HCT116 (cell line): ENCODE results near the gene HK3.

Experiments
- CBX3 ChIP-seq: IDR thresholded peaks from 2 replicates; pipeline ENCODE4 v1.6.1; 2012; ENCODE audit warnings: low read depth
- CEBPB ChIP-seq: IDR thresholded peaks from 2 replicates; pipeline ENCODE4 v1.6.1; 2012; ENCODE audit warnings: low read depth
- CTCF ChIP-seq, 3 experiments: fragments of 200-600 bp in 1 of 3; sonication (generic) in 1 of 3; IDR thresholded peaks in 2 of 3; conservative IDR thresholded peaks in 1 of 3; 2 replicates each; pipeline ENCODE4 v1.5.1; 2012 to 2017; ENCODE audit warnings: low read depth in 2 of 3, low read length in 2 of 3, antibody characterized with exemption in 1 of 3, borderline replicate concordance in 1 of 3, control low read depth in 1 of 3, mild to moderate bottlenecking in 1 of 3, mixed read lengths in 1 of 3, mixed run types in 1 of 3, moderate library complexity in 1 of 3; ENCODE audit not compliant: insufficient read depth in 1 of 3
- EGR1 ChIP-seq: IDR thresholded peaks from 2 replicates; pipeline ENCODE4 v1.6.1; 2012; ENCODE audit warnings: low read depth
- EZH2 ChIP-seq: fragments of 200-600 bp; sonication (generic); IDR thresholded peaks from 2 replicates; pipeline ENCODE4 v1.6.1; 2017; ENCODE audit warnings: antibody characterized with exemption, mixed run types
- MAX ChIP-seq: IDR thresholded peaks from 2 replicates; pipeline ENCODE4 v1.6.1; 2012
- POLR2A ChIP-seq: IDR thresholded peaks from 2 replicates; pipeline ENCODE4 v1.7.0; 2011; ENCODE audit warnings: borderline replicate concordance; ENCODE audit not compliant: insufficient read depth, insufficient read length; ENCODE audit errors: extremely low read depth
- POLR2AphosphoS5 ChIP-seq: IDR thresholded peaks from 2 replicates; pipeline ENCODE4 v1.6.1; 2011; ENCODE audit warnings: mild to moderate bottlenecking, low read depth, low read length, moderate library complexity
- RAD21 ChIP-seq: IDR thresholded peaks from 2 replicates; pipeline ENCODE4 v1.6.1; 2012; ENCODE audit warnings: low read depth, mild to moderate bottlenecking
- SIN3A ChIP-seq: IDR thresholded peaks from 2 replicates; pipeline ENCODE4 v1.6.1; 2012; ENCODE audit warnings: low read depth
- TCF7L2 ChIP-seq: IDR thresholded peaks from 2 replicates; pipeline ENCODE4 v1.7.0; 2011; ENCODE audit warnings: borderline replicate concordance, inconsistent platforms; ENCODE audit not compliant: insufficient read depth, insufficient read length; ENCODE audit errors: extremely low read depth
- YY1 ChIP-seq: IDR thresholded peaks from 2 replicates; pipeline ENCODE4 v1.6.1; 2011; ENCODE audit warnings: low read length, low read depth, moderate library complexity, mild to moderate bottlenecking; ENCODE audit not compliant: insufficient replicate concordance; ENCODE audit errors: extremely low read depth
- ZFX ChIP-seq: fragments of 450-650 bp; IDR thresholded peaks from 2 replicates; pipeline ENCODE4 v1.6.1; 2017
- ZNF274 ChIP-seq: fragments of 200-500 bp; sonication (Bioruptor generic); IDR thresholded peaks from 2 replicates; pipeline ENCODE4 v1.6.1; 2014; ENCODE audit warnings: mild to moderate bottlenecking, low read depth, low read length, inconsistent platforms

GRCh38 chr5:176918613-176919012 lies 19.5 kb upstream of the HK3 start:
- TF ChIP-seq POLR2A (no peak), CTCF (IDR thresholded peaks at IDR 0.05 in 2 of 3, conservative IDR thresholded peaks at IDR 0.05 in 1 of 3; ENCODE audit: borderline replicate concordance in 1 of 3, insufficient read depth in 1 of 3, low read depth in 2 of 3, low read length in 2 of 3) (no peak), EZH2 (no peak), SIN3A (no peak), MAX (no peak), ZFX (no peak), RAD21 (no peak), CEBPB (no peak), CBX3 (no peak), POLR2AphosphoS5 (no peak), YY1 (no peak), TCF7L2 (no peak), EGR1 (no peak), ZNF274 (no peak)
